ENCODE results near the gene CSMD2. TPM values are rescaled to one million over a fixed set of nuclear protein-coding genes. Genes with fewer than 3 reads are reported as not detected.

Gene CSMD2
- total and polyA plus RNA-seq, 2 of the 8 experiments (the other 6 are each of a cell fraction or from before 2014, with no cell fraction given): 7.0 to 14.7 TPM

- H3K27ac ChIP-seq (ENCODE audit: low read depth, low read length): no peak overlapping the region
- no peak overlapping the region for H3K9ac ChIP-seq (replicated peaks in 1 of 4; ENCODE audit: extremely low read depth in 1 of 4, low read depth in 3 of 4, low read length in 3 of 4)
- H3K23me2 ChIP-seq (ENCODE audit: low read depth, low read length): no peaks in the 10 kb centered on the region
- no peak overlapping the region for H2BK20ac ChIP-seq (ENCODE audit: low read length)
- no peak overlapping the region for H2AK5ac ChIP-seq (ENCODE audit: low read depth, low read length)
- no peak overlapping the region for H2BK15ac ChIP-seq (ENCODE audit: low read length)
- no peaks in the 10 kb centered on the region for H3K79me2 ChIP-seq (ENCODE audit: control insufficient read depth in 1 of 2, insufficient read depth in 2 of 2, low read length in 2 of 2)
- no peak overlapping the region for H3K4ac ChIP-seq (replicated peaks; ENCODE audit: insufficient read length, low read depth, low read length)
- H3K9me3 ChIP-seq (ENCODE audit: insufficient read depth in 2 of 2, low read depth in 1 of 2, low read length in 1 of 2): no peaks in the 10 kb centered on the region
- H4K91ac ChIP-seq (replicated peaks; ENCODE audit: insufficient read length, low read length): no peak overlapping the region
- TF ChIP-seq EZH2 (IDR thresholded peaks at IDR 0.05; ENCODE audit: low read depth, low read length, severe bottlenecking) (no peak), SIRT6 (IDR thresholded peaks at IDR 0.05; ENCODE audit: low read length) (no peak), JUND (IDR thresholded peaks at IDR 0.05; ENCODE audit: low read length) (no peak)
- no peak overlapping the region for H3K56ac ChIP-seq (replicated peaks; ENCODE audit: insufficient read length, low read depth, low read length)
- no peak overlapping the region for H3K14ac ChIP-seq (ENCODE audit: insufficient read length)
- no peak overlapping the region for H3K4me3 ChIP-seq (ENCODE audit: extremely low read depth in 1 of 4, insufficient read depth in 2 of 4, low read depth in 3 of 4, low read length in 4 of 4)
- no peak for FAIRE-seq
- H4K20me1 ChIP-seq (replicated peaks in 1 of 2; ENCODE audit: control insufficient read depth in 1 of 2, insufficient read depth in 2 of 2, low read length in 2 of 2): no peaks in the 10 kb centered on the region
- H2AFZ ChIP-seq (ENCODE audit: low read length): no peak overlapping the region
- H3K4me2 ChIP-seq (ENCODE audit: insufficient read depth in 1 of 2, low read depth in 2 of 2, low read length in 2 of 2): no peak overlapping the region
- no peaks in the 10 kb centered on the region for H3K27me3 ChIP-seq (replicated peaks in 1 of 4; ENCODE audit: control insufficient read depth in 3 of 4, extremely low read depth in 1 of 4, insufficient read depth in 3 of 4, low read length in 3 of 4)
- H2BK120ac ChIP-seq (replicated peaks; ENCODE audit: low read depth, low read length): no peak overlapping the region
- no peak for DNase-seq (ENCODE audit: low read depth in 1 of 2, low spot score in 2 of 2)
- H2BK12ac ChIP-seq (ENCODE audit: low read depth, low read length): no peak overlapping the region
- ChIA-PET CTCF (ENCODE audit: partially characterized antibody) (interaction anchor here (0.8 to 2.4 kb wide), 6 partner anchors 10 to 139 kb away, joined by 3 to 14 read pairs (median 5); partner anchors contain the start of gene ZSCAN20), POLR2A (ENCODE audit: partially characterized antibody) (no interaction called here)
- WGBS, 2 experiments (ENCODE audit: extremely low coverage in 1 of 2, insufficient coverage in 1 of 2, insufficient read length in 1 of 2, insufficient replicate concordance in 2 of 2, low coverage in 1 of 2, low lambda C conversion rate in 2 of 2, missing lambda C conversion rate in 1 of 2): 90% methylated on average over 3 of the region's 3 CpGs; no CpG with 5 or more reads in 1 of the 2 experiments
- H3K18ac ChIP-seq (ENCODE audit: extremely low read depth, low read length): no peak overlapping the region
- no peaks in the 10 kb centered on the region for H3K79me1 ChIP-seq (ENCODE audit: low read depth, low read length)
- H2BK5ac ChIP-seq (ENCODE audit: low read depth, low read length): no peak overlapping the region
- H3K36me3 ChIP-seq (ENCODE audit: control insufficient read depth in 2 of 4, insufficient read depth in 4 of 4, low read length in 3 of 4): peaks cover 0 to 2% (median 0%) of the 10 kb centered on the region in 4 experiments; a peak in 2 of 8 replicates
- no peaks in the 10 kb centered on the region for H3K4me1 ChIP-seq (replicated peaks in 1 of 4; ENCODE audit: control insufficient read depth in 3 of 4, insufficient read depth in 4 of 4, low read length in 3 of 4)
- H4K5ac ChIP-seq (ENCODE audit: insufficient read length, low read depth, low read length): no peak overlapping the region
- H3K23ac ChIP-seq (ENCODE audit: insufficient read length): no peak overlapping the region
- no peak overlapping the region for H4K8ac ChIP-seq (ENCODE audit: extremely low read depth, insufficient read depth, low read length)
Measured at GRCh38 chr1:33610391-33610790, 554.6 kb downstream of the CSMD2 start.
